ENCODE measurements around the gene FURIN. TPM values are rescaled to one million over a fixed set of nuclear protein-coding genes. Genes with fewer than 3 reads are reported as not detected.

FURIN gene
- total and polyA plus RNA-seq, 2 donors (not counting 1 experiment from before 2014, with no cell fraction given) = 19.4 to 27.9 TPM

DNA sequence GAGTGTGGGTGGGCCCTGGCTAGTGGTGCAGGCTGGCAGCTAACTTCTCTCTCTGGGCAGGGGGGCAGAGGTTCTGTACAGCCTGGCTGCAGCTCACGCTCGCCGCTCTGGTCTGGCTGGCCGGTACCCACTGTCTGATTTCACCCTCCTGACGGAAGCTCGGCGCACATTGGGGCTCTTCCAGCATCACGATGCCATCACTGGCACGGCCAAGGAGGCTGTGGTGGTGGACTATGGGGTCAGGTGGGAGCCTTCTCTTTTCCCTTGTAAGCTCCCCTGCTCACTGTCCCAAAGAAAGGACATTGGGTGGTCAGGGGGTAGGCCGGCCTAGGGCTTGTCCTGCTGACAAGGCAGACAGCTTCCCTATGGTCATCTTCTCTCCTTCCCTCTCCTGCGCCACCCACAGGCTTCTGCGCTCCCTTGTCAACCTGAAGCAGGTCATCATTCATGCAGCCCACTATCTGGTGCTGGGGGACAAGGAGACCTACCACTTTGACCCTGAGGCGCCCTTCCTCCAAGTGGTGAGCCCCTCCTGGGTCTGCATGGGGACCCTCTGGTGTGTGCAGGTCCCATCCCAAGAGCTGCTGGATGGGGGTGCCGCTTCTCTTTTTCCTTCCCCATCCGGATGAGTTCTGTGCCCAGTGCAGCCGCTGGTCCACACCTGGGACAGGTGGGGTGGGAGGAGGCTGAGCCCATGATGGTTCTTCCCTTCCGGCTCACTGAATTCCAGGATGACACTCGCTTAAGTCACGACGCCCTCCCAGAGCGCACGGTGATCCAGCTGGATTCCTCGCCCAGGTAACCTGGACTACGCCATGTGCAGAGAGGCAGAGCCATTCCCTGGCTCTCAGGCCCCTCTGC lies 42.3 kb downstream of the FURIN start:
- Histone ChIP-seq H3K27ac (ENCODE audit: insufficient read depth, low read length) (no peak overlapping the region), H3K9me3 (ENCODE audit: control insufficient read depth, insufficient read depth, low read depth, low read length) (no peaks in the 10 kb centered on the region), H3K9ac (ENCODE audit: insufficient read depth, low read length) (no peak overlapping the region), H2AFZ (ENCODE audit: low read length) (no peak overlapping the region), H3K4me1 (ENCODE audit: control insufficient read depth, extremely low read depth, insufficient read depth, low read length) (no peaks in the 10 kb centered on the region), H3K27me3 (ENCODE audit: control insufficient read depth, insufficient read depth, low read length) (no peaks in the 10 kb centered on the region), H3K4me3 (replicated peaks in 1 of 4; ENCODE audit: control extremely low read depth in 1 of 4, insufficient read depth in 1 of 4, low read depth in 3 of 4, low read length in 4 of 4) (no peak overlapping the region), H4K20me1 (ENCODE audit: control insufficient read depth, extremely low read depth, insufficient read depth, low read length) (no peaks in the 10 kb centered on the region), H3K36me3 (ENCODE audit: control insufficient read depth, insufficient read depth, low read length) (peaks cover 20% of the 10 kb centered on the region), H3K4me2 (ENCODE audit: extremely low read depth, insufficient read depth, low read length) (no peak overlapping the region), H3K79me2 (ENCODE audit: control insufficient read depth, insufficient read depth, low read length) (no peaks in the 10 kb centered on the region)
- TF ChIP-seq CTCF (conservative IDR thresholded peaks at IDR 0.05 in 1 of 2, IDR thresholded peaks at IDR 0.05 in 1 of 2; ENCODE audit: low read depth in 1 of 2, low read length in 2 of 2) (no peak), EZH2 (IDR thresholded peaks at IDR 0.05; ENCODE audit: low read length, missing control alignments) (no peak)
- no peak for DNase-seq (ENCODE audit: low read depth in 2 of 2)

GRCh38 chr15:90911302-90911623 lies 42.9 kb downstream of the FURIN start:
- no peak overlapping the region for H2AFZ ChIP-seq (ENCODE audit: low read length)
- no peak overlapping the region for H3K4me3 ChIP-seq (replicated peaks in 1 of 4; ENCODE audit: control extremely low read depth in 1 of 4, insufficient read depth in 1 of 4, low read depth in 3 of 4, low read length in 4 of 4)
- H3K9me3 ChIP-seq (ENCODE audit: control insufficient read depth, insufficient read depth, low read depth, low read length) = no peaks in the 10 kb centered on the region
- H3K9ac ChIP-seq (ENCODE audit: insufficient read depth, low read length) = no peak overlapping the region
- no peak for TF ChIP-seq EZH2 (IDR thresholded peaks at IDR 0.05; ENCODE audit: low read length, missing control alignments)
- TF ChIP-seq CTCF (conservative IDR thresholded peaks at IDR 0.05 in 1 of 2, IDR thresholded peaks at IDR 0.05 in 1 of 2; ENCODE audit: low read depth in 1 of 2, low read length in 2 of 2) = no peak
- H3K36me3 ChIP-seq (ENCODE audit: control insufficient read depth, insufficient read depth, low read length) = peaks cover 18% of the 10 kb centered on the region
- H3K27me3 ChIP-seq (ENCODE audit: control insufficient read depth, insufficient read depth, low read length) = no peaks in the 10 kb centered on the region
- no peak for DNase-seq (ENCODE audit: low read depth in 2 of 2)
- H3K27ac ChIP-seq (ENCODE audit: insufficient read depth, low read length) = no peak overlapping the region
- no peak overlapping the region for H3K4me2 ChIP-seq (ENCODE audit: extremely low read depth, insufficient read depth, low read length)
- H4K20me1 ChIP-seq (ENCODE audit: control insufficient read depth, extremely low read depth, insufficient read depth, low read length) = no peaks in the 10 kb centered on the region
- H3K4me1 ChIP-seq (ENCODE audit: control insufficient read depth, extremely low read depth, insufficient read depth, low read length) = no peaks in the 10 kb centered on the region
- H3K79me2 ChIP-seq (ENCODE audit: control insufficient read depth, insufficient read depth, low read length) = no peaks in the 10 kb centered on the region

DNA sequence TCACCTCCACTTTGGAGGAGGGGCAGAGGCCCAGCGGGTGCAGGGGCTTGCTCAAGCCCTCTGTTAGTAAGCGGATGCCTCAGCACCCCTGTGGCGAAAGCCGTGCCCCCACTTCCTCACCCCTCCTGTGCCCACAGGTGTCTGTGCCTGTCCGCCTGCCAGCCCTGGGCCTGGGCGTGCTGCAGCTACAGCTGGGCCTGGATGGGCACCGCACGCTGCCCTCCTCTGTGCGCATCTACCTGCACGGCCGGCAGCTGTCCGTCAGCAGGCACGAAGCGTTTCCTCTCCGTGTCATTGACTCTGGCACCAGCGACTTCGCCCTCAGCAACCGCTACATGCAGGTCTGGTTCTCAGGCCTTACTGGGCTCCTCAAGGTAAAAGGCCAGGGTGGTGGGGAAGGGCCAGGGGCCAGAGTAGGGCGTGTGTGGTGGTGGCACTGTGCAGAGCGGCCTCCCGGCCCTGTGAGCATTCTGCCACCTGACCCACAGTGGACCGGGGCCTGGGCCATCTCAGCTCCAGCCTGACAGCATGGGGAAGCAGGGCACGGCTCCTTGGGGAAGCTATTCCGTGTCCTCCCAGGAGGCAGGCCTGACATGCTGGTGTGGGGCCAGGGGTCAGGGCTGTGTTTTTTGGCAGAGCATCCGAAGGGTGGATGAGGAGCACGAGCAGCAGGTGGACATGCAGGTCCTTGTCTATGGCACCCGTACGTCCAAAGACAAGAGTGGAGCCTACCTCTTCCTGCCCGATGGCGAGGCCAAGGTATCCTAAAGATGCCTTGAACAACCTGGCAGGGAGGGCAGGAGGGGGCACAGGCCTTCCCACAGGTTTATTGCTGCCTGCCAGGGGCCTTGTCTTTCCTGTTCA lies 43.8 kb downstream of the FURIN start:
- H4K20me1 ChIP-seq (ENCODE audit: control insufficient read depth, extremely low read depth, insufficient read depth, low read length) = no peaks in the 10 kb centered on the region
- H2AFZ ChIP-seq (ENCODE audit: low read length) = no peak overlapping the region
- no peaks in the 10 kb centered on the region for H3K4me1 ChIP-seq (ENCODE audit: control insufficient read depth, extremely low read depth, insufficient read depth, low read length)
- no peaks in the 10 kb centered on the region for H3K9me3 ChIP-seq (ENCODE audit: control insufficient read depth, insufficient read depth, low read depth, low read length)
- TF ChIP-seq CTCF (conservative IDR thresholded peaks at IDR 0.05 in 1 of 2, IDR thresholded peaks at IDR 0.05 in 1 of 2; ENCODE audit: low read depth in 1 of 2, low read length in 2 of 2) (no peak), EZH2 (IDR thresholded peaks at IDR 0.05; ENCODE audit: low read length, missing control alignments) (no peak)
- H3K4me3 ChIP-seq (replicated peaks in 1 of 4; ENCODE audit: control extremely low read depth in 1 of 4, insufficient read depth in 1 of 4, low read depth in 3 of 4, low read length in 4 of 4) = no peak overlapping the region
- H3K27ac ChIP-seq (ENCODE audit: insufficient read depth, low read length) = no peak overlapping the region
- DNase-seq (ENCODE audit: low read depth in 2 of 2) = no peak
- H3K4me2 ChIP-seq (ENCODE audit: extremely low read depth, insufficient read depth, low read length) = no peak overlapping the region
- no peak overlapping the region for H3K9ac ChIP-seq (ENCODE audit: insufficient read depth, low read length)
- no peaks in the 10 kb centered on the region for H3K27me3 ChIP-seq (ENCODE audit: control insufficient read depth, insufficient read depth, low read length)
- H3K36me3 ChIP-seq (ENCODE audit: control insufficient read depth, insufficient read depth, low read length) = peaks cover 16% of the 10 kb centered on the region
- no peaks in the 10 kb centered on the region for H3K79me2 ChIP-seq (ENCODE audit: control insufficient read depth, insufficient read depth, low read length)

All from fibroblast of lung (primary cell).